Measurements from ENCODE around the gene E2F4. TPM values are rescaled to one million over a fixed set of nuclear protein-coding genes. Genes with fewer than 3 reads are reported as not detected.

Gene E2F4
- total and polyA plus RNA-seq, 9 of the 15 experiments (the other 6 are each of a cell fraction or from before 2014, with no cell fraction given), result 9.7 to 139 (median 106) TPM

- no peak for TF ChIP-seq NCOA1 (IDR thresholded peaks at IDR 0.05; ENCODE audit: low read depth)
- TF ChIP-seq CUX1 (CRISPR knock-in tag; IDR thresholded peaks at IDR 0.05), result no peak
- peak; percentile 89 for TF ChIP-seq EGR1 (conservative IDR thresholded peaks at IDR 0.05)
- TF ChIP-seq FOXK1 (CRISPR knock-in tag; IDR thresholded peaks at IDR 0.05; ENCODE audit: borderline replicate concordance), result no peak
- no peak for TF ChIP-seq FOXJ2 (tag; IDR thresholded peaks at IDR 0.05)
- no peak for TF ChIP-seq KDM2B (CRISPR knock-in tag; IDR thresholded peaks at IDR 0.05)
- TF ChIP-seq ZKSCAN3 (CRISPR knock-in tag; IDR thresholded peaks at IDR 0.05), result no peak
- TF ChIP-seq RBFOX2 (IDR thresholded peaks at IDR 0.05; ENCODE audit: low read depth, low read length), result peak; percentile 47; the same call in 1 of the 2 replicates
- TF ChIP-seq KLF1 (tag; IDR thresholded peaks at IDR 0.05), result no peak
- TF ChIP-seq NRF1 (conservative IDR thresholded peaks at IDR 0.05 in 1 of 2, IDR thresholded peaks at IDR 0.05 in 1 of 2), result no peak
- no peak for TF ChIP-seq PTRF (tag; IDR thresholded peaks at IDR 0.05)
- no peak for TF ChIP-seq CAMTA2 (CRISPR knock-in tag; conservative IDR thresholded peaks at IDR 0.05)
- no peak for TF ChIP-seq SMAD1 (IDR thresholded peaks at IDR 0.05; ENCODE audit: low read depth, low read length, partially characterized antibody)
- no peak for TF ChIP-seq ZNF124 (CRISPR knock-in tag; IDR thresholded peaks at IDR 0.05)
- no peak for TF ChIP-seq ZFP91 (CRISPR knock-in tag; IDR thresholded peaks at IDR 0.05)
- no peak for TF ChIP-seq IFI16 (CRISPR knock-in tag; IDR thresholded peaks at IDR 0.05)
- no peak for TF ChIP-seq RAD21 (CRISPR knock-in tag; conservative IDR thresholded peaks at IDR 0.05 in 1 of 2, IDR thresholded peaks at IDR 0.05 in 1 of 2)
- TF ChIP-seq ZNF584 (CRISPR knock-in tag; IDR thresholded peaks at IDR 0.05; ENCODE audit: low read depth), result no peak; the same call in 1 of the 2 replicates
- no peak for TF ChIP-seq BHLHE40 (IDR thresholded peaks at IDR 0.05; ENCODE audit: low read length)
- no peak for TF ChIP-seq TCFL5 (CRISPR knock-in tag; conservative IDR thresholded peaks at IDR 0.05)
- no peak for TF ChIP-seq NR2C1 (IDR thresholded peaks at IDR 0.05)
- no peak; the same call in 1 of the 2 replicates for TF ChIP-seq NR2C1 (tag; IDR thresholded peaks at IDR 0.05)
- TF ChIP-seq CBFB (CRISPR knock-in tag; IDR thresholded peaks at IDR 0.05), result no peak
- no peak for TF ChIP-seq ZFPM2 (CRISPR knock-in tag; IDR thresholded peaks at IDR 0.05)
Measured at GRCh38 chr16:67241008-67241900, 49.3 kb downstream of the E2F4 start (continued).
